ENCODE measurements around the gene DLX1.

DLX1 gene

GRCh38 chr2:172085460-172086159 lies at the start of gene DLX1:
Gene DLX1 (plus strand): TSS chr2:172085507. CDS start chr2:172085678, 171 bp downstream.
- H3K9me3 ChIP-seq (ENCODE audit: control insufficient read depth in 1 of 2, low read length in 2 of 2), result no peaks in the 10 kb centered on the region
- no peaks in the 10 kb centered on the region for H3K36me3 ChIP-seq (ENCODE audit: control insufficient read depth in 1 of 2, insufficient read depth in 2 of 2, low read length in 2 of 2)
- H3K4me1 ChIP-seq (ENCODE audit: control insufficient read depth in 1 of 2, insufficient read depth in 2 of 2, low read length in 2 of 2), result peaks cover 0 to 40% of the 10 kb centered on the region in 2 donors
- H3K27me3 ChIP-seq (ENCODE audit: low read depth, low read length), result peaks cover 99% of the 10 kb centered on the region
- no peak within 1 kb of the TSS for H3K27ac ChIP-seq (ENCODE audit: low read length)
- peak within 1 kb of the TSS; percentile 49 to 65 for H3K4me3 ChIP-seq (ENCODE audit: low read depth in 1 of 2, low read length in 2 of 2)

- no peak overlapping the region for H3K27ac ChIP-seq (ENCODE audit: low read length)
- no peaks in the 10 kb centered on the region for H3K36me3 ChIP-seq (ENCODE audit: control insufficient read depth in 1 of 2, insufficient read depth in 2 of 2, low read length in 2 of 2)
- H3K4me3 ChIP-seq (ENCODE audit: low read depth in 1 of 2, low read length in 2 of 2), result no peak overlapping the region
- H3K4me1 ChIP-seq (ENCODE audit: control insufficient read depth in 1 of 2, insufficient read depth in 2 of 2, low read length in 2 of 2), result no peaks in the 10 kb centered on the region
- H3K27me3 ChIP-seq (ENCODE audit: low read depth, low read length), result no peaks in the 10 kb centered on the region
- no peaks in the 10 kb centered on the region for H3K9me3 ChIP-seq (ENCODE audit: control insufficient read depth in 1 of 2, low read length in 2 of 2)
Observed at GRCh38 chr2:172038121-172038520, 47.2 kb upstream of the DLX1 start.

GRCh38 chr2:172038604-172039003 lies 46.7 kb upstream of the DLX1 start:
- no peaks in the 10 kb centered on the region for H3K4me1 ChIP-seq (ENCODE audit: control insufficient read depth in 1 of 2, insufficient read depth in 2 of 2, low read length in 2 of 2)
- H3K36me3 ChIP-seq (ENCODE audit: control insufficient read depth in 1 of 2, insufficient read depth in 2 of 2, low read length in 2 of 2), result no peaks in the 10 kb centered on the region
- no peaks in the 10 kb centered on the region for H3K27me3 ChIP-seq (ENCODE audit: low read depth, low read length)
- H3K27ac ChIP-seq (ENCODE audit: low read length), result no peak overlapping the region
- H3K9me3 ChIP-seq (ENCODE audit: control insufficient read depth in 1 of 2, low read length in 2 of 2), result no peaks in the 10 kb centered on the region
- H3K4me3 ChIP-seq (ENCODE audit: low read depth in 1 of 2, low read length in 2 of 2), result no peak overlapping the region

GRCh38 chr2:172039011-172039704 lies 46.1 kb upstream of the DLX1 start:
- H3K4me1 ChIP-seq (ENCODE audit: control insufficient read depth in 1 of 2, insufficient read depth in 2 of 2, low read length in 2 of 2), result no peaks in the 10 kb centered on the region
- H3K27ac ChIP-seq (ENCODE audit: low read length), result no peak overlapping the region
- no peaks in the 10 kb centered on the region for H3K27me3 ChIP-seq (ENCODE audit: low read depth, low read length)
- no peaks in the 10 kb centered on the region for H3K9me3 ChIP-seq (ENCODE audit: control insufficient read depth in 1 of 2, low read length in 2 of 2)
- no peak overlapping the region for H3K4me3 ChIP-seq (ENCODE audit: low read depth in 1 of 2, low read length in 2 of 2)
- H3K36me3 ChIP-seq (ENCODE audit: control insufficient read depth in 1 of 2, insufficient read depth in 2 of 2, low read length in 2 of 2), result no peaks in the 10 kb centered on the region

- Histone ChIP-seq H3K27me3 (ENCODE audit: low read depth, low read length) (no peaks in the 10 kb centered on the region), H3K27ac (ENCODE audit: low read length) (no peak overlapping the region), H3K4me1 (ENCODE audit: control insufficient read depth in 1 of 2, insufficient read depth in 2 of 2, low read length in 2 of 2) (no peaks in the 10 kb centered on the region), H3K4me3 (ENCODE audit: low read depth in 1 of 2, low read length in 2 of 2) (no peak overlapping the region), H3K36me3 (ENCODE audit: control insufficient read depth in 1 of 2, insufficient read depth in 2 of 2, low read length in 2 of 2) (no peaks in the 10 kb centered on the region), H3K9me3 (ENCODE audit: control insufficient read depth in 1 of 2, low read length in 2 of 2) (no peaks in the 10 kb centered on the region)
Observed at GRCh38 chr2:172040311-172040710, 45.0 kb upstream of the DLX1 start.

- no peak overlapping the region for H3K27ac ChIP-seq (ENCODE audit: low read length)
- H3K9me3 ChIP-seq (ENCODE audit: control insufficient read depth in 1 of 2, low read length in 2 of 2), result no peaks in the 10 kb centered on the region
- H3K27me3 ChIP-seq (ENCODE audit: low read depth, low read length), result no peaks in the 10 kb centered on the region
- H3K36me3 ChIP-seq (ENCODE audit: control insufficient read depth in 1 of 2, insufficient read depth in 2 of 2, low read length in 2 of 2), result no peaks in the 10 kb centered on the region
- H3K4me1 ChIP-seq (ENCODE audit: control insufficient read depth in 1 of 2, insufficient read depth in 2 of 2, low read length in 2 of 2), result no peaks in the 10 kb centered on the region
- no peak overlapping the region for H3K4me3 ChIP-seq (ENCODE audit: low read depth in 1 of 2, low read length in 2 of 2)
Observed at GRCh38 chr2:172046080-172046678, 39.1 kb upstream of the DLX1 start.

- Histone ChIP-seq H3K27me3 (ENCODE audit: low read depth, low read length) (no peaks in the 10 kb centered on the region), H3K4me1 (ENCODE audit: control insufficient read depth in 1 of 2, insufficient read depth in 2 of 2, low read length in 2 of 2) (no peaks in the 10 kb centered on the region), H3K36me3 (ENCODE audit: control insufficient read depth in 1 of 2, insufficient read depth in 2 of 2, low read length in 2 of 2) (no peaks in the 10 kb centered on the region), H3K4me3 (ENCODE audit: low read depth in 1 of 2, low read length in 2 of 2) (no peak overlapping the region), H3K9me3 (ENCODE audit: control insufficient read depth in 1 of 2, low read length in 2 of 2) (no peaks in the 10 kb centered on the region), H3K27ac (ENCODE audit: low read length) (no peak overlapping the region)
Observed at GRCh38 chr2:172046866-172047565, 38.3 kb upstream of the DLX1 start.

GRCh38 chr2:172047566-172048507 lies 37.5 kb upstream of the DLX1 start:
- Histone ChIP-seq H3K4me1 (ENCODE audit: control insufficient read depth in 1 of 2, insufficient read depth in 2 of 2, low read length in 2 of 2) (no peaks in the 10 kb centered on the region), H3K4me3 (ENCODE audit: low read depth in 1 of 2, low read length in 2 of 2) (no peak overlapping the region), H3K27me3 (ENCODE audit: low read depth, low read length) (no peaks in the 10 kb centered on the region), H3K27ac (ENCODE audit: low read length) (no peak overlapping the region), H3K36me3 (ENCODE audit: control insufficient read depth in 1 of 2, insufficient read depth in 2 of 2, low read length in 2 of 2) (no peaks in the 10 kb centered on the region), H3K9me3 (ENCODE audit: control insufficient read depth in 1 of 2, low read length in 2 of 2) (no peaks in the 10 kb centered on the region)

GRCh38 chr2:172048508-172049503 lies 36.5 kb upstream of the DLX1 start:
- H3K36me3 ChIP-seq (ENCODE audit: control insufficient read depth in 1 of 2, insufficient read depth in 2 of 2, low read length in 2 of 2), result no peaks in the 10 kb centered on the region
- H3K4me1 ChIP-seq (ENCODE audit: control insufficient read depth in 1 of 2, insufficient read depth in 2 of 2, low read length in 2 of 2), result no peaks in the 10 kb centered on the region
- H3K9me3 ChIP-seq (ENCODE audit: control insufficient read depth in 1 of 2, low read length in 2 of 2), result no peaks in the 10 kb centered on the region
- H3K4me3 ChIP-seq (ENCODE audit: low read depth in 1 of 2, low read length in 2 of 2), result no peak overlapping the region
- no peaks in the 10 kb centered on the region for H3K27me3 ChIP-seq (ENCODE audit: low read depth, low read length)
- no peak overlapping the region for H3K27ac ChIP-seq (ENCODE audit: low read length)

Measured in muscle layer of duodenum (tissue), 2 donors.